GM18526 (cell line): Measurements from ENCODE around the gene KIF25.

Source experiments
- POLR2A ChIP-seq: IDR thresholded peaks from 3 replicates; pipeline ENCODE4 v1.6.1; 2011; ENCODE audit not compliant: insufficient read length; ENCODE audit errors: extremely low read depth

KIF25 gene

GRCh38 chr6:168032005-168032760 is 34.7 kb downstream of the KIF25 start:
- TF ChIP-seq POLR2A, result no peak

GRCh38 chr6:168033791-168034190 is 36.3 kb downstream of the KIF25 start:
- TF ChIP-seq POLR2A, result no peak

- no peak for TF ChIP-seq POLR2A
Observed at GRCh38 chr6:168034537-168034936, 37.1 kb downstream of the KIF25 start.

- no peak for TF ChIP-seq POLR2A
Observed at GRCh38 chr6:168035098-168035660, 37.7 kb downstream of the KIF25 start.

- TF ChIP-seq POLR2A, result no peak
Observed at GRCh38 chr6:168035661-168036545, 38.4 kb downstream of the KIF25 start.

- no peak for TF ChIP-seq POLR2A
Observed at GRCh38 chr6:168037242-168037641, 39.8 kb downstream of the KIF25 start.

GRCh38 chr6:168037856-168038255 is 40.4 kb downstream of the KIF25 start:
- no peak for TF ChIP-seq POLR2A

- no peak for TF ChIP-seq POLR2A
Observed at GRCh38 chr6:168038576-168039140, 41.2 kb downstream of the KIF25 start.

- TF ChIP-seq POLR2A, result no peak
Observed at GRCh38 chr6:168039301-168039700, 41.8 kb downstream of the KIF25 start.

- TF ChIP-seq POLR2A, result no peak
Observed at GRCh38 chr6:168039849-168040248, 42.4 kb downstream of the KIF25 start.

- no peak for TF ChIP-seq POLR2A
Observed at GRCh38 chr6:168040856-168041496, 43.5 kb downstream of the KIF25 start.

GRCh38 chr6:168041928-168042327 is 44.5 kb downstream of the KIF25 start:
- no peak for TF ChIP-seq POLR2A

GRCh38 chr6:168042426-168043192 is 45.1 kb downstream of the KIF25 start:
- TF ChIP-seq POLR2A, result no peak

GRCh38 chr6:168043193-168043847 is 45.8 kb downstream of the KIF25 start:
- TF ChIP-seq POLR2A, result no peak
